ENCODE results near the gene DDR1.

The DDR1 gene

DNA sequence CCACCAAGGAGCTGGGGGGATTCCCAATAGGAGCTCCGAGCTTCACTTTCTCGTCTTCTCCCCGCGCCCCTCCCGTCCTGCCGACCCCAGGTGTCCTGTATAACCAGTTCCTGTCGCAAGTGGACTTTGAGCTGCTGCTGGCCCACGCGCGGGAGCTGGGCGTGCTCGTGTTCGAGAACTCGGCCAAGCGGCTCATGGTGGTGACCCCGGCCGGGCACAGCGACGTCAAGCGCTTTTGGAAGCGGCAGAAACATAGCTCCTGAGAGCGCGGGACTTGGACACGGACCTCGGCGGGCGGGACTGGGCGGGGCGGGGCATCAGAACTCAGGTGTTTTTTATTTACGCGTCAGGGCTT lies 29.4 kb downstream of the DDR1 start:
- H3K4me3 ChIP-seq (replicated peaks; ENCODE audit: low read depth, low read length) = peak overlapping the region; percentile 61
- no peak for TF ChIP-seq CTCF (IDR thresholded peaks at IDR 0.05; ENCODE audit: low read depth, low read length, missing control alignments)
- no peak for DNase-seq (ENCODE audit: extremely low read depth, low read depth)

- peak; percentile 76 for DNase-seq (ENCODE audit: extremely low read depth, low read depth)
- H3K4me3 ChIP-seq (replicated peaks; ENCODE audit: low read depth, low read length) = peak within 1 kb of the TSS; percentile 61
- TF ChIP-seq CTCF (IDR thresholded peaks at IDR 0.05; ENCODE audit: low read depth, low read length, missing control alignments) = peak; percentile 27
Measured at GRCh38 chr6:30914076-30914853, 29.9 kb downstream of the DDR1 start, which contains the start of gene VARS2. VARS2 (plus strand) TSS chr6:30914238; CDS start chr6:30914837, 599 bp downstream.

DNA sequence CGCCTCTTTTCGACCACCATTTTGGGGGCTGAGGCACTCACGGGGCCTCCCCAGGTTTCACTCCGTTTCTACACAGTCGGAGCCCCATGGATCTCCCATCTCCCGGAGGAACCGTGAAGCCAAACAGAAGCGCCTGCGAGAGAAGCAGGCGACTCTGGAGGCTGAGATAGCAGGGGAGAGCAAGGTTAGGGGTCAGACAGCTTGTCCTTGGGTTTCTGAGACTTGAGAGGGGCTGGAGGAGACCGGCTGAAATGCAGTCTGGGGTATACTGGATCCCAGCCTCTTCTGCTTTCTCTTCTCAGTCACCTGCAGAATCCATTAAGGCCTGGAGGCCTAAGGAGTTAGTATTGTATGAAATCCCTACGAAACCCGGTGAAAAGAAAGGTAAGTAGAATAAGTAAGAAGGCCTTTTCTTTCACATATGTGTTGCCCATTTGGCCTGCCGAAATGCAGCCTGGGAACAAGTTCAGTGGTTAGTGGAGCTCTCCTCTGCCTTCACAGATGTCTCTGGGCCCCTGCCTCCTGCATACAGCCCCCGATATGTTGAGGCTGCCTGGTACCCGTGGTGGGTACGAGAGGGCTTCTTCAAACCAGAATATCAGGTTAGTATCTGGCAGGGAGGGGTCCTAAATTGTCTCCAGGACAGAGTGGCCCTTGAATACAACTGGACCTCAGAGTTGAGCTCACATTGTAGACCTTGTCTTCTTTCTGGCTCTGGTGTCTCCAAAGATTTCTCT lies 30.7 kb downstream of the DDR1 start:
- TF ChIP-seq CTCF (IDR thresholded peaks at IDR 0.05; ENCODE audit: low read depth, low read length, missing control alignments) = no peak
- DNase-seq (ENCODE audit: extremely low read depth, low read depth) = no peak
- H3K4me3 ChIP-seq (replicated peaks; ENCODE audit: low read depth, low read length) = peak overlapping the region; percentile 61

DNA sequence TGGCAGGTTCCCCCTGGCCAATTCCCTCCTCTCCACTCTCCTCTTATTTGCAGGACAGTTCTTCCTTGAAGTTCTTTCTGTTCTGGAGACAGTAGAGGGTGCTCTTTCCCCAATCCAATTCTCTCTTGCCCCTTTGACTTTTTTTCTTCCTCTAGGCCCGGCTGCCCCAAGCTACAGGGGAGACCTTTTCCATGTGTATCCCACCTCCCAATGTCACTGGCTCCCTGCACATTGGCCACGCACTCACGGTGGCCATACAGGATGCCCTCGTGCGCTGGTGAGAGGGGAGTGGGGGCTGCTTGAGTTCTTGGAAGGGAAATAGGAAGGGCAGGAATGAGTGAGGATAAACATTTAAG lies 31.2 kb downstream of the DDR1 start:
- peak; percentile 56 for DNase-seq (ENCODE audit: extremely low read depth, low read depth)
- peak; percentile 61 for TF ChIP-seq CTCF (IDR thresholded peaks at IDR 0.05; ENCODE audit: low read depth, low read length, missing control alignments)
- H3K4me3 ChIP-seq (replicated peaks; ENCODE audit: low read depth, low read length) = no peak overlapping the region; the same call in 1 of the 2 replicates

GRCh38 chr6:30917041-30917440 lies 32.7 kb downstream of the DDR1 start:
- no peak for TF ChIP-seq CTCF (IDR thresholded peaks at IDR 0.05; ENCODE audit: low read depth, low read length, missing control alignments)
- no peak for DNase-seq (ENCODE audit: extremely low read depth, low read depth)
- no peak overlapping the region for H3K4me3 ChIP-seq (replicated peaks; ENCODE audit: low read depth, low read length)

DNA sequence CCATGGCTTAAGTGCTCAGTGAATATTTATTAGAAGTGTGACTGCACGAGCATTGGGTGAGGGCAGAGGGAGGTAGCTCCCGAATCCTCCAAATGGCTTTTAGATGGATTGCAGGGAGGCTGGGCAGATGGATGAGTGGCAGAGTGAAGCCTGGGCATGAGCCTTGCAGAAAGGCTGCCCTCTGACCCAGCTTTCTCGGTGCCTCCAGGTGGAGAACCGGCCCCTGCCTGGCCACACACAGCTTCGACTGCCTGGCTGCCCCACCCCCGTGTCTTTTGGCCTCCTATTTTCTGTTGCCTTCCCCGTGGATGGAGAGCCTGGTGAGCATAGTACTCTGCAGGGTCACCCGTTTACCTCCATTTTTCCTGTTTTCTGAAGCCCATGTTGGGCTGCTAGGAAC lies 33.2 kb downstream of the DDR1 start:
- no peak for DNase-seq (ENCODE audit: extremely low read depth, low read depth)
- no peak for TF ChIP-seq CTCF (IDR thresholded peaks at IDR 0.05; ENCODE audit: low read depth, low read length, missing control alignments)
- H3K4me3 ChIP-seq (replicated peaks; ENCODE audit: low read depth, low read length) = no peak overlapping the region
